Esophagus muscularis mucosa (tissue), 4 donors: ENCODE measurements around the gene AK8. TPM values are rescaled to one million over a fixed set of nuclear protein-coding genes. Genes with fewer than 3 reads are reported as not detected.

Source experiments
- DNase-seq: peaks from one replicate; pipeline ENCODE4 v3.0.0-alpha.2; 2017; ENCODE audit errors: extremely low spot score
- H3K27ac ChIP-seq, 4 donors: fragments of 200-600 bp; sonication (generic); replicated peaks in 1 of 4; 1 replicate in 3 of 4; 2 replicates in 1 of 4; pipeline ENCODE4 v1.5.1; 2016 to 2019; ENCODE audit warnings: mild to moderate bottlenecking in 1 of 4
- H3K27me3 ChIP-seq, 4 donors: fragments of 200-600 bp; sonication (generic); one replicate each; pipeline versions ENCODE4 v1.5.1 to v1.6.0; 2016 to 2019
- H3K36me3 ChIP-seq, 4 donors: fragments of 200-600 bp; sonication (generic); one replicate each; pipeline ENCODE4 v1.5.1; 2016 to 2019
- H3K4me1 ChIP-seq, 4 donors: fragments of 200-600 bp; sonication (generic); one replicate each; pipeline ENCODE4 v1.5.1; 2016 to 2019
- H3K4me3 ChIP-seq, 4 donors: fragments of 200-600 bp; sonication (generic); 1 replicate in 2 of 4; 2 replicates in 2 of 4; pipeline ENCODE4 v1.5.1; 2016 to 2019; ENCODE audit warnings: mild to moderate bottlenecking in 4 of 4, moderate library complexity in 1 of 4
- H3K9me3 ChIP-seq, 4 donors: fragments of 200-600 bp; sonication (generic); 1 replicate in 3 of 4; 2 replicates in 1 of 4; pipeline ENCODE4 v1.5.1; 2016 to 2019
- EP300 ChIP-seq: sonication (generic); formaldehyde crosslinking; IDR thresholded peaks from one replicate; pipeline ENCODE4 v1.6.1; 2017; ENCODE audit warnings: antibody characterized with exemption
- POLR2A ChIP-seq: fragments of 450-650 bp; IDR thresholded peaks from one replicate; pipeline ENCODE4 v1.6.1; 2017; ENCODE audit warnings: antibody characterized with exemption, moderate library complexity, mild to moderate bottlenecking, low read depth
- POLR2AphosphoS5 ChIP-seq, 2 donors: sonication (generic); formaldehyde crosslinking; IDR thresholded peaks; one replicate each; pipeline ENCODE4 v1.6.1; 2017; ENCODE audit warnings: antibody characterized with exemption in 2 of 2
- WGBS: methylation state at CpG from one replicate; pipeline ENCODE4 v1.1.5; 2018; 5-methylcytosine and 5-hydroxymethylcytosine counted together
- intact Hi-C: fragments of 100-400 bp; cut with DNase I; formaldehyde crosslinking; loops from one replicate; pipeline ENCODE4 v1.15.1; 2023
- total RNA-seq, 4 donors: library from RNA; depleted of rRNA; stranded (reverse); fragments of >200 nt; gene quantifications; one replicate each; pipeline versions ENCODE4 v1.1.0 to v1.2.1, GENCODE V29; 2016
- TF ChIP-seq, protein P1 (sequence below), 3 experiments: fragments of 200-600 bp in 2 of 3; fragments of 450-650 bp in 1 of 3; sonication (generic) in 2 of 3; IDR thresholded peaks; one replicate each; pipeline ENCODE4 v1.5.1; 2017 to 2019; ENCODE audit warnings: antibody characterized with exemption in 3 of 3, mild to moderate bottlenecking in 2 of 3, moderate library complexity in 1 of 3

Gene AK8
- total RNA-seq, 4 donors from 2014 or later, result 0.39 to 1.5 (median 0.90) TPM

DNA sequence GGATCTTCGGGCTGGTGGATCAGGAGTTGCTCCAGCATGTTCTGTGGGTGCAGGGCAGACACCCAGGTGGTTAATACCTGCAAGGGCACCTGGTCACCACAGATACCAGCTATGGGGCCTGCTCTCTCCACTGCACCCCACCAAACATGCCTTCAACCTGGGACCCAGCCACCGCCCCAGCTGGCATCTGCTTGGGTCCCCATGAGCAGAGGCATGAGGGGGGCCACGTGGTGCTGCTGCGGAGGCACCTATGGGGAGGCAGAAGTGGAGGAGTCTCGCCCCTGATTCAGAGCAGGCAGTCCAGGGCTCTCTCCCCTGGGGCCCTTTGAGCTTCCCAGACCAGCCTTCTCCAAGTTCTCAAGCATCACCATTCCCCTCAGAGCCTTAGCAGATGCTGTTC is 2.9 kb downstream of the AK8 start:
- Histone ChIP-seq H3K27me3 (no peaks in the 10 kb centered on the region), H3K4me3 (no peak overlapping the region), H3K27ac (no peak overlapping the region), H3K4me1 (peaks cover 11 to 35% (median 22%) of the 10 kb centered on the region in 4 donors), H3K36me3 (no peaks in the 10 kb centered on the region), H3K9me3 (no peaks in the 10 kb centered on the region)
- WGBS, result 83% methylated on average over 5 of the region's 5 CpGs
- no peak for DNase-seq
- intact Hi-C loops, result loop anchor here (5.0 kb wide), 2 partner anchors 72 to 203 kb away; partner anchors contain the start of gene GTF3C4
- TF ChIP-seq EP300, result no peak
- no peak for TF ChIP-seq POLR2AphosphoS5 (IDR thresholded peaks at IDR 0.05)
- TF ChIP-seq, protein P1, sequence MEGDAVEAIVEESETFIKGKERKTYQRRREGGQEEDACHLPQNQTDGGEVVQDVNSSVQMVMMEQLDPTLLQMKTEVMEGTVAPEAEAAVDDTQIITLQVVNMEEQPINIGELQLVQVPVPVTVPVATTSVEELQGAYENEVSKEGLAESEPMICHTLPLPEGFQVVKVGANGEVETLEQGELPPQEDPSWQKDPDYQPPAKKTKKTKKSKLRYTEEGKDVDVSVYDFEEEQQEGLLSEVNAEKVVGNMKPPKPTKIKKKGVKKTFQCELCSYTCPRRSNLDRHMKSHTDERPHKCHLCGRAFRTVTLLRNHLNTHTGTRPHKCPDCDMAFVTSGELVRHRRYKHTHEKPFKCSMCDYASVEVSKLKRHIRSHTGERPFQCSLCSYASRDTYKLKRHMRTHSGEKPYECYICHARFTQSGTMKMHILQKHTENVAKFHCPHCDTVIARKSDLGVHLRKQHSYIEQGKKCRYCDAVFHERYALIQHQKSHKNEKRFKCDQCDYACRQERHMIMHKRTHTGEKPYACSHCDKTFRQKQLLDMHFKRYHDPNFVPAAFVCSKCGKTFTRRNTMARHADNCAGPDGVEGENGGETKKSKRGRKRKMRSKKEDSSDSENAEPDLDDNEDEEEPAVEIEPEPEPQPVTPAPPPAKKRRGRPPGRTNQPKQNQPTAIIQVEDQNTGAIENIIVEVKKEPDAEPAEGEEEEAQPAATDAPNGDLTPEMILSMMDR (IDR thresholded peaks at IDR 0.05), result no peak
- TF ChIP-seq POLR2A, result no peak

DNA sequence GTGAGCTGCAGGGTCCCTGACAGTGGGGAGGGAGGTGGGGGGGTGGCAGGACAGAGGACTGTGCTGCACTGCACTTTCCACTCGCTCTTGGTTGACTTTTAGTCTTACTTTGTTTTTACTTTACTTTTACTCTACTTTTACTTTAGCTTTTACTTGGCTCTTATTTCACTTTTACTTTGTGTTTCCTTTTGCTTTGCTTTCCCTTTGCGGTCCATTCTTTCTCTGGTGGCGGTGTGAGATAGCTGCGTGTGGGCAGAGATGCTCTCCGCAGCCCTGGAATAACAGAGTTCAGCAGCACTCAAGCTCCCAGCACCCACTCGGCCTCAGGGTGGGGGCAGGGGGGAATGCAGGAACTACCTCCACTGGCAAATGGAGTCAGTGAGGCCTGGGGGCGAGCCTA is 4.7 kb downstream of the AK8 start:
- Histone ChIP-seq H3K4me3 (no peak overlapping the region), H3K27ac (no peak overlapping the region), H3K4me1 (peaks cover 5 to 27% (median 10%) of the 10 kb centered on the region in 4 donors), H3K9me3 (no peaks in the 10 kb centered on the region), H3K27me3 (no peaks in the 10 kb centered on the region), H3K36me3 (no peaks in the 10 kb centered on the region)
- no peak for TF ChIP-seq POLR2A
- TF ChIP-seq EP300, result no peak
- TF ChIP-seq POLR2AphosphoS5 (IDR thresholded peaks at IDR 0.05), result no peak
- TF ChIP-seq, protein P1 (IDR thresholded peaks at IDR 0.05), result no peak
- intact Hi-C loops, result no loop called here
- 80% methylated on average over 7 of the region's 7 CpGs for WGBS
- DNase-seq, result no peak

DNA sequence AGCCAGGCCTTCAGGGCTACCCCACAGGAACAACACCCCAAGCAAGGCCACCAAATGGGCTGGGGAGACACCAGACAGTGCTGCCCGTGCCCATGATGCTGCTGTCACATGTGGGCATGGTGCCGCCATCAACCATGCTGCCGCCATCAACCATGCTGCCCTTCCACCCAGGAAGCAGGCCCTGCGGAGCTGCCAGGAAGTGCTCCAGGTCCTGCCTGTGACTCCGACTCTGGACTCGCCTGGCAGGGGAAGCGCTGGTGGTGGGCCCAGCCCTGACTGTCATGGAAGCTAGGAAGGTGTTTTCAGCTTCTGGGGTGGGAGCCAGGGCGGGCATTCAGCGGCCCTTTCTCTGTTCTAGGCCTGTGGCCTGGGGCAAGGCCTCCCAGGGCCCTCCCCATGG is 8.8 kb downstream of the AK8 start:
- intact Hi-C loops, result no loop called here
- Histone ChIP-seq H3K9me3 (no peaks in the 10 kb centered on the region), H3K4me1 (peaks cover 0 to 18% (median 2%) of the 10 kb centered on the region in 4 donors), H3K27ac (no peak overlapping the region), H3K4me3 (no peak overlapping the region), H3K27me3 (no peaks in the 10 kb centered on the region), H3K36me3 (no peaks in the 10 kb centered on the region)
- DNase-seq, result no peak
- no peak for TF ChIP-seq POLR2A
- no peak for TF ChIP-seq EP300
- TF ChIP-seq, protein P1 (IDR thresholded peaks at IDR 0.05), result no peak
- TF ChIP-seq POLR2AphosphoS5 (IDR thresholded peaks at IDR 0.05), result no peak
- WGBS, result 93% methylated on average over 7 of the region's 9 CpGs

DNA sequence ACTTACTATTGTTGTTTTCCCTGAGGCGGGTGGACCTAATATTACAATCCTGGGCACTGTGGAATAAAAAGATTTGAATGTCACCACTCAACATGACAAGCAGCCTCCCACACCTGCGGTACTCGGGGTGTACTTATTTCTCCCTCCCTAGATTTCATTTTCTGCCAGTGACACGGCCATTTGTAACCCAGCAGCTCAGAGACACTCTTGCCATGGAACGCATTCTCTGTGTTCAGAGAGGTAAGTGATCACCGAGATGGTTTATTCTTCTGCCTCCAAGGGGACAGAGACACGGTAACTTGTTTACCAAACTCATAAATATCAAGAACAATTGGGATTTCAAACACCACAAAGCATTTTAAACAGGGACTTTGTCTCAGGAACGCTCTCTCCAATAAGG is 11.2 kb downstream of the AK8 start:
- WGBS, result 86% methylated on average over 8 of the region's 8 CpGs
- Histone ChIP-seq H3K9me3 (no peaks in the 10 kb centered on the region), H3K36me3 (peaks cover 0 to 5% (median 0%) of the 10 kb centered on the region in 4 donors), H3K4me3 (no peak overlapping the region), H3K4me1 (peaks cover 0 to 17% (median 2%) of the 10 kb centered on the region in 4 donors), H3K27ac (no peak overlapping the region), H3K27me3 (no peaks in the 10 kb centered on the region)
- intact Hi-C loops, result no loop called here
- no peak for DNase-seq
- TF ChIP-seq POLR2A (no peak), POLR2AphosphoS5 (IDR thresholded peaks at IDR 0.05) (no peak), EP300 (no peak)
- TF ChIP-seq, protein P1 (IDR thresholded peaks at IDR 0.05), result no peak

DNA sequence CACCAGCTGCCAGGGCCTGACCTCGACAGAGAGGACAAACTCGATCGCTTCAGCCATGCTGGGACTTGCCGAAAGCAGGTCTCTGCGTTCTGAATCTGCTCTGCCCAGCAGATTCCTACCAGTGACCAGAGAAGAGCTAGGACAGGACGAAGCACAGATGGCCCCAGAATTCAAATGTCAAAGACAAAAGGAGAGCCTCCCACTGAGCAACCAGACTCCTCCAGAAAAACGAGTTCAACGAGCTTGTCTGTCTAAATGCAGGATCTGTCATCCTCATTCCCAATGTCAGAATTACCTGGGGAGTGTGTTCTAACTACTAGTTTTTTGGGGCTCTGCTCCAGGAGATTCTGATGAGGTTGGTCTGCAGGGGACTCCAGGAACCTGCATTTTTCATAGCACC is 13.4 kb downstream of the AK8 start:
- WGBS, result 78% methylated on average over 8 of the region's 8 CpGs
- H3K27me3 ChIP-seq, result peaks cover 0 to 5% (median 0%) of the 10 kb centered on the region in 4 donors
- intact Hi-C loops, result no loop called here
- no peaks in the 10 kb centered on the region for H3K4me1 ChIP-seq
- DNase-seq, result no peak
- H3K27ac ChIP-seq, result no peak overlapping the region
- H3K36me3 ChIP-seq, result peaks cover 0 to 5% (median 0%) of the 10 kb centered on the region in 4 donors
- TF ChIP-seq EP300 (no peak), POLR2AphosphoS5 (IDR thresholded peaks at IDR 0.05) (no peak), POLR2A (no peak)
- TF ChIP-seq, protein P1 (IDR thresholded peaks at IDR 0.05), result no peak
- H3K4me3 ChIP-seq, result no peak overlapping the region
- no peaks in the 10 kb centered on the region for H3K9me3 ChIP-seq
